WTC11 (cell line): Measurements from ENCODE around the gene FASN.

ENCODE experiments used
- ATF3 ChIP-seq: sonication (generic); formaldehyde crosslinking; conservative IDR thresholded peaks from 2 replicates; pipeline ENCODE4 v1.8.1; 2022; ENCODE audit warnings: mild to moderate bottlenecking, missing genetic modification reagents
- CTCF ChIP-seq: fragments of 200-600 bp; IDR thresholded peaks from 2 replicates; pipeline ENCODE4 v1.8.0; 2022; ENCODE audit warnings: antibody characterized with exemption
- HMGXB4 ChIP-seq: sonication (generic); formaldehyde crosslinking; IDR thresholded peaks from 2 replicates; pipeline ENCODE4 v1.8.1; 2023; ENCODE audit warnings: mild to moderate bottlenecking, moderate library complexity, missing genetic modification reagents
- SOX15 ChIP-seq: fragments of 250-450 bp; sonication (Bioruptor Pico); IDR thresholded peaks from 2 replicates; pipeline ENCODE4 v1.9.0; 2021; ENCODE audit warnings: mild to moderate bottlenecking
- SP1 ChIP-seq: sonication (generic); formaldehyde crosslinking; conservative IDR thresholded peaks from 2 replicates; pipeline ENCODE4 v1.8.1; 2022; ENCODE audit warnings: missing genetic modification reagents
- ZBTB21 ChIP-seq: sonication (generic); formaldehyde crosslinking; IDR thresholded peaks from 2 replicates; pipeline ENCODE4 v1.8.1; 2023; ENCODE audit warnings: mild to moderate bottlenecking, missing genetic modification reagents, borderline replicate concordance
- ZNF232 ChIP-seq: sonication (generic); formaldehyde crosslinking; IDR thresholded peaks from 2 replicates; pipeline ENCODE4 v1.8.0; 2022; ENCODE audit warnings: mild to moderate bottlenecking, missing genetic modification reagents
- ZNF263 ChIP-seq: sonication (generic); formaldehyde crosslinking; IDR thresholded peaks from 2 replicates; pipeline ENCODE4 v1.8.1; 2022; ENCODE audit warnings: low read depth, mild to moderate bottlenecking, moderate library complexity, missing genetic modification reagents
- TF ChIP-seq, protein P1 (sequence below): sonication (generic); formaldehyde crosslinking; IDR thresholded peaks from 2 replicates; pipeline ENCODE4 v1.8.1; 2022; ENCODE audit warnings: mild to moderate bottlenecking, missing genetic modification reagents, moderate library complexity, borderline replicate concordance
- TF ChIP-seq, protein P2 (sequence below): sonication (generic); formaldehyde crosslinking; IDR thresholded peaks from 2 replicates; pipeline ENCODE4 v1.8.1; 2022; ENCODE audit warnings: low read depth, mild to moderate bottlenecking, moderate library complexity, missing genetic modification reagents, borderline replicate concordance

DNA sequence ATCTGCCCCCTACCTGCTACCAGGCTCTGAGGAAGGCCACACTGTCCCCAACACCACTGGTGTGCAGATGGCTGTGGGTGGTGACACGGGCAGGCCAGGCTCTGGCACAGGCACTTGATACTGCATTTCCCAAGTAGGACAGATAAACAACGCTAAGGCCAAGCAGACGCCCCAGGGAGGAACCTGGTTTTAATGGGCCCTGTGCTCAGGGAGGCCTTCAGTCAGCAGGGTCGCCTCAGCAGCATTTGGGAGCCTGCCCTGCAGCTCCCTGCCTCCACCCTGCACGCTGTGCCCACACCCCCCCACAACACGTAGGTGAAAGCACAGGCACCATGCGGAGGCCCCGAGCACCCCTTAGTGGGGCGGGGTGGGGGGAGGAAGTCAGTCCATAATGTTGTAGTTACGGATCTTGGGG, 3.3 kb upstream of the FASN start:
- no peak for TF ChIP-seq CTCF
- TF ChIP-seq ATF3 = no peak
- no peak for TF ChIP-seq ZNF263 (CRISPR knock-in tag)
- TF ChIP-seq, protein P1, sequence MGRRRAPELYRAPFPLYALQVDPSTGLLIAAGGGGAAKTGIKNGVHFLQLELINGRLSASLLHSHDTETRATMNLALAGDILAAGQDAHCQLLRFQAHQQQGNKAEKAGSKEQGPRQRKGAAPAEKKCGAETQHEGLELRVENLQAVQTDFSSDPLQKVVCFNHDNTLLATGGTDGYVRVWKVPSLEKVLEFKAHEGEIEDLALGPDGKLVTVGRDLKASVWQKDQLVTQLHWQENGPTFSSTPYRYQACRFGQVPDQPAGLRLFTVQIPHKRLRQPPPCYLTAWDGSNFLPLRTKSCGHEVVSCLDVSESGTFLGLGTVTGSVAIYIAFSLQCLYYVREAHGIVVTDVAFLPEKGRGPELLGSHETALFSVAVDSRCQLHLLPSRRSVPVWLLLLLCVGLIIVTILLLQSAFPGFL = no peak
- TF ChIP-seq SOX15 (CRISPR knock-in tag) = no peak
- TF ChIP-seq, protein P2, sequence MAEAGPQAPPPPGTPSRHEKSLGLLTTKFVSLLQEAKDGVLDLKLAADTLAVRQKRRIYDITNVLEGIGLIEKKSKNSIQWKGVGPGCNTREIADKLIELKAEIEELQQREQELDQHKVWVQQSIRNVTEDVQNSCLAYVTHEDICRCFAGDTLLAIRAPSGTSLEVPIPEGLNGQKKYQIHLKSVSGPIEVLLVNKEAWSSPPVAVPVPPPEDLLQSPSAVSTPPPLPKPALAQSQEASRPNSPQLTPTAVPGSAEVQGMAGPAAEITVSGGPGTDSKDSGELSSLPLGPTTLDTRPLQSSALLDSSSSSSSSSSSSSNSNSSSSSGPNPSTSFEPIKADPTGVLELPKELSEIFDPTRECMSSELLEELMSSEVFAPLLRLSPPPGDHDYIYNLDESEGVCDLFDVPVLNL = no peak
- TF ChIP-seq ZBTB21 (CRISPR knock-in tag) = no peak
- TF ChIP-seq SP1 (CRISPR knock-in tag) = no peak
- no peak for TF ChIP-seq ZNF232 (CRISPR knock-in tag)
- no peak for TF ChIP-seq HMGXB4 (CRISPR knock-in tag)
